Smooth muscle cell of the pulmonary artery (primary cell): ENCODE data around the gene WDSUB1. TPM values are rescaled to one million over a fixed set of nuclear protein-coding genes. Genes with fewer than 3 reads are reported as not detected.

Source experiments
- total RNA-seq: library from RNA; depleted of rRNA; stranded (reverse); fragments of >200 nt; gene quantifications from 2 replicates; pipeline ENCODE4 v1.2.3, GENCODE V29; 2014

The WDSUB1 gene, protein sequence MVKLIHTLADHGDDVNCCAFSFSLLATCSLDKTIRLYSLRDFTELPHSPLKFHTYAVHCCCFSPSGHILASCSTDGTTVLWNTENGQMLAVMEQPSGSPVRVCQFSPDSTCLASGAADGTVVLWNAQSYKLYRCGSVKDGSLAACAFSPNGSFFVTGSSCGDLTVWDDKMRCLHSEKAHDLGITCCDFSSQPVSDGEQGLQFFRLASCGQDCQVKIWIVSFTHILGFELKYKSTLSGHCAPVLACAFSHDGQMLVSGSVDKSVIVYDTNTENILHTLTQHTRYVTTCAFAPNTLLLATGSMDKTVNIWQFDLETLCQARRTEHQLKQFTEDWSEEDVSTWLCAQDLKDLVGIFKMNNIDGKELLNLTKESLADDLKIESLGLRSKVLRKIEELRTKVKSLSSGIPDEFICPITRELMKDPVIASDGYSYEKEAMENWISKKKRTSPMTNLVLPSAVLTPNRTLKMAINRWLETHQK
- total RNA-seq = 8.6 and 11.2 TPM in 2 replicates

DNA sequence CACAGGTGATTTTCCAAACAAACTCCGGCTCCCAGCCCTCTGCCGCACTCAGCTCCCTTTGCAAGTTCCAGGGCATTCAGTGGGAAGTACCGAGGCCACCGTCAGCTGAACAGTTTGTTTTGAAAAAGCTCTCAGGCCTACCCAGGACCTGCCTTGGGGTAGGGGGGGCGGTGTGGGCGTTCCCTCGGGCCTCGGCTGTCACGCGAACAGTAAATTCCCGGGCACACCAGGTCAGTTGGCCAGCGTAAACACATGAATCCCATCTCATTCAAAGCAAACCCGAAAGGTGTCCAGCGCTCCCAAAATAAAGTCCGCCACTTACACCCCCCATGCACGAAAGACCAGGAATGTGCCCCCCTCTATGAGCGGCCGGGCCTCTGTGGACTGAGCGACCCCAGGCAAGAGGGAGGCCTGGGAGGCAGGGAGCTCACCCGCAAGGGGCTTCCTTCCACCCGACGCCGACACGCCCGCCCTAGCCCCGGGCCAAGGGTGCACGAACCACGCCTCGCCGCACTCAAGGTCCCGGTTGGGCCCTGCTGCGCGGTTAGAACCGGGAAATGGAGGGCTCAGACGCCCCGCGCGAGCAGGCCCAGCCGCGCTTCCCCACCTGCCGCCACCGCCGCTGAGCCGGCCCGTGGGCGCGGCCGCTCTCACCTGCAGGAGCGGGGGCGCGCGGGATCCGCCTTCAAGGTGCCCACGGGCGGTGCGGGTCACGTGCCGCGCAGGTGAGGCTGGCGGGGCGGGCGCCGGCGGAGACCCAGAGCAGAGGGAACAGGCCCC is at the start of gene WDSUB1:
Gene WDSUB1 (minus strand): TSS at position 775 of the 780 bp plus-strand sequence. CDS start 3,634 bp downstream, outside the sequence.

